Suprapubic skin (tissue), 4 donors: Measurements from ENCODE around the gene PPP1R9A. TPM values are rescaled to one million over a fixed set of nuclear protein-coding genes. Genes with fewer than 3 reads are reported as not detected.

Experiments used
- DNase-seq, 2 donors: peaks; one replicate each; pipeline ENCODE4 v3.0.0-alpha.2; 2019; ENCODE audit warnings: low spot score in 2 of 2
- H3K27ac ChIP-seq: fragments of 200-600 bp; sonication (generic); one replicate; pipeline ENCODE4 v1.5.1; 2019
- H3K27me3 ChIP-seq: fragments of 200-600 bp; sonication (generic); one replicate; pipeline ENCODE4 v1.5.1; 2019
- H3K36me3 ChIP-seq: fragments of 200-600 bp; sonication (generic); one replicate; pipeline ENCODE4 v1.5.1; 2019
- H3K4me1 ChIP-seq: fragments of 200-600 bp; sonication (generic); one replicate; pipeline ENCODE4 v1.5.1; 2019
- H3K4me3 ChIP-seq: fragments of 200-600 bp; sonication (generic); one replicate; pipeline ENCODE4 v1.5.1; 2019; ENCODE audit warnings: mild to moderate bottlenecking
- H3K9me3 ChIP-seq: fragments of 200-600 bp; sonication (generic); one replicate; pipeline ENCODE4 v1.5.1; 2019
- EP300 ChIP-seq: sonication (generic); formaldehyde crosslinking; IDR thresholded peaks from one replicate; pipeline ENCODE4 v1.6.1; 2017; ENCODE audit warnings: antibody characterized with exemption
- POLR2A ChIP-seq, 2 donors: fragments of 450-650 bp; IDR thresholded peaks; one replicate each; pipeline ENCODE4 v1.6.1; 2017; ENCODE audit warnings: antibody characterized with exemption in 2 of 2, mild to moderate bottlenecking in 2 of 2, moderate library complexity in 2 of 2
- POLR2AphosphoS5 ChIP-seq, 3 donors: sonication (generic); formaldehyde crosslinking; IDR thresholded peaks; one replicate each; pipeline ENCODE4 v1.6.1; 2017; ENCODE audit warnings: antibody characterized with exemption in 3 of 3
- WGBS: methylation state at CpG from one replicate; pipeline ENCODE4 v1.1.5; 2018; 5-methylcytosine and 5-hydroxymethylcytosine counted together
- total RNA-seq, 4 donors: library from RNA; depleted of rRNA; stranded (reverse); fragments of >200 nt; gene quantifications; one replicate each; pipeline ENCODE4 v1.1.0, GENCODE V29; 2016
- TF ChIP-seq, protein P1 (sequence below), 2 donors: fragments of 200-600 bp in 1 of 2; fragments of 450-650 bp in 1 of 2; sonication (generic) in 1 of 2; IDR thresholded peaks; one replicate each; pipeline ENCODE4 v1.5.1; 2016 to 2019; ENCODE audit warnings: antibody characterized with exemption in 2 of 2, mild to moderate bottlenecking in 1 of 2, moderate library complexity in 1 of 2

PPP1R9A gene
- total RNA-seq, 4 donors from 2014 or later: 0.49 to 8.6 (median 2.5) TPM

DNA sequence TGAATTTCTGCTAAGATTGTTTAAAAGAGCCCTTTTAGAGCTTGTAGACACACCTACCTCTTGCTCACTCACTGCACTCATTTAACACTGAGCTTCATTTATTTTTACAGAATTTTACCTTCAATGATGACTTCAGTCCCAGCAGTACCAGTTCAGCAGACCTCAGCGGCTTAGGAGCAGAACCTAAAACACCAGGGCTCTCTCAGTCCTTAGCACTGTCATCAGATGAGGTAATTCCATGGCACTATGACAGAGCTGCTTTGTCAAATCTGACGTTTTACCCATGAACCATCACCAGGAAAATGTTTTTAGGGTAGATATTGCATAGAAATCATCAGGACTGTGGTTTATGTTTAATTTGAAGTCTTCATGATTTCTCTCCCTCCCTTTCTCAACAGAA lies 378.7 kb downstream of the PPP1R9A start:
- H3K27me3 ChIP-seq: no peaks in the 10 kb centered on the region
- no peak for DNase-seq
- H3K4me1 ChIP-seq: no peaks in the 10 kb centered on the region
- no peak overlapping the region for H3K4me3 ChIP-seq
- H3K9me3 ChIP-seq: no peaks in the 10 kb centered on the region
- H3K36me3 ChIP-seq: no peaks in the 10 kb centered on the region
- WGBS: 72% methylated on average over 2 of the region's 2 CpGs
- no peak overlapping the region for H3K27ac ChIP-seq
- TF ChIP-seq EP300 (no peak), POLR2AphosphoS5 (IDR thresholded peaks at IDR 0.05) (no peak), POLR2A (IDR thresholded peaks at IDR 0.05) (no peak)
- TF ChIP-seq, protein P1, sequence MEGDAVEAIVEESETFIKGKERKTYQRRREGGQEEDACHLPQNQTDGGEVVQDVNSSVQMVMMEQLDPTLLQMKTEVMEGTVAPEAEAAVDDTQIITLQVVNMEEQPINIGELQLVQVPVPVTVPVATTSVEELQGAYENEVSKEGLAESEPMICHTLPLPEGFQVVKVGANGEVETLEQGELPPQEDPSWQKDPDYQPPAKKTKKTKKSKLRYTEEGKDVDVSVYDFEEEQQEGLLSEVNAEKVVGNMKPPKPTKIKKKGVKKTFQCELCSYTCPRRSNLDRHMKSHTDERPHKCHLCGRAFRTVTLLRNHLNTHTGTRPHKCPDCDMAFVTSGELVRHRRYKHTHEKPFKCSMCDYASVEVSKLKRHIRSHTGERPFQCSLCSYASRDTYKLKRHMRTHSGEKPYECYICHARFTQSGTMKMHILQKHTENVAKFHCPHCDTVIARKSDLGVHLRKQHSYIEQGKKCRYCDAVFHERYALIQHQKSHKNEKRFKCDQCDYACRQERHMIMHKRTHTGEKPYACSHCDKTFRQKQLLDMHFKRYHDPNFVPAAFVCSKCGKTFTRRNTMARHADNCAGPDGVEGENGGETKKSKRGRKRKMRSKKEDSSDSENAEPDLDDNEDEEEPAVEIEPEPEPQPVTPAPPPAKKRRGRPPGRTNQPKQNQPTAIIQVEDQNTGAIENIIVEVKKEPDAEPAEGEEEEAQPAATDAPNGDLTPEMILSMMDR (IDR thresholded peaks at IDR 0.05): no peak

DNA sequence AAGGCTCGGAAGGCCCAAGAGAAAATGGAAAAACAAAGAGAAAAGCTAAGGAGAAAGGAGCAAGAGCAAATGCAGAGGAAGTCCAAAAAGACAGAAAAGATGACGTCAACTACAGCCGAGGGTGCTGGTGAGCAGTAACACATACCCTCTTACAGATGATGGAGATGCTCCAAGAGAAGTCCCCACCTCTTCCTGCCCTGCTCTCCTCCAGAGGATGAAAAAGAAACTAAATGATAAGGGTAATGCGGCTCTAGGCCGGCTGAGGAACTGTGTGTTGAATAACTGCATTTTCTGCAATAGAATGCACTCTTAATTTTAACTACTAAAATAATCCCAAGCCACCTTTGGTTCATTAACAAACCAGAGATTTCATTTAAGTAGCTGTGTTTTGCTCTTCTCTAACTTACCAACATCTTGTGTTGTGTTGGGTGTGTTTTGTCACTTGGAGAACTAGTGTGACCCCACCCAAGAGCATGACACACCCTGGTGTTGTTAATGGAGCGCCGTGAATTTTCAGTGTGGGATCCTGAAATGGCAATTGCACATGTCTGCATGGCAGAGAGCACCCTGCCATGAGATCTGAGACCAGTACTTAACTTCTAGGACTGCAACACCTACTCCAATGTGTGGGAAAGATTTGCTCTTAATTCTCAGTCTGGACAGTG lies 382.9 kb downstream of the PPP1R9A start:
- no peak for TF ChIP-seq EP300
- H3K4me3 ChIP-seq: no peak overlapping the region
- H3K9me3 ChIP-seq: no peaks in the 10 kb centered on the region
- H3K27me3 ChIP-seq: no peaks in the 10 kb centered on the region
- no peaks in the 10 kb centered on the region for H3K4me1 ChIP-seq
- H3K36me3 ChIP-seq: no peaks in the 10 kb centered on the region
- DNase-seq: no peak
- 88% methylated on average over 7 of the region's 7 CpGs for WGBS
- no peak overlapping the region for H3K27ac ChIP-seq

DNA sequence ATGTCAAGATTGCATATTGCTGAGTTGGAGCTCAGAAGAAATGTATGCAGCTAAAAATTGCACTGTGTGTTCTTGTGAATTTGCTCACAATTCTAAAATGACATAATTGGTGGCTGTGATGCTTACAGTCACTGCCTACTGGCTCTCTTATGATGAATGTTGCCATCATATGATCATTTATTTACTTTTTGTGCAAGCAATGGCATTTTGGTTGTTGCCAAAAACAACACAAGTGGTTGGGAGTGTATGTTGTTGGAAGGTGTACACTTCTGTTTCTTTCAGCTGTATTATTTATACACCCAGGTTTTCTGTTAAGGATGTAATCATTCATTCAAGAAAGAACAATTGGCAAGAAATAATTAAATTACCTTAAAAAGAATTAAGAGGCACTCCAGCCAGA lies 388.0 kb downstream of the PPP1R9A start:
- Histone ChIP-seq H3K9me3 (no peaks in the 10 kb centered on the region), H3K27me3 (no peaks in the 10 kb centered on the region), H3K4me3 (no peak overlapping the region), H3K4me1 (no peaks in the 10 kb centered on the region), H3K27ac (no peak overlapping the region), H3K36me3 (no peaks in the 10 kb centered on the region)
- no peak for TF ChIP-seq EP300
- TF ChIP-seq POLR2A (IDR thresholded peaks at IDR 0.05): no peak
- TF ChIP-seq, protein P1 (IDR thresholded peaks at IDR 0.05): no peak
- TF ChIP-seq POLR2AphosphoS5 (IDR thresholded peaks at IDR 0.05): no peak
- no peak for DNase-seq

DNA sequence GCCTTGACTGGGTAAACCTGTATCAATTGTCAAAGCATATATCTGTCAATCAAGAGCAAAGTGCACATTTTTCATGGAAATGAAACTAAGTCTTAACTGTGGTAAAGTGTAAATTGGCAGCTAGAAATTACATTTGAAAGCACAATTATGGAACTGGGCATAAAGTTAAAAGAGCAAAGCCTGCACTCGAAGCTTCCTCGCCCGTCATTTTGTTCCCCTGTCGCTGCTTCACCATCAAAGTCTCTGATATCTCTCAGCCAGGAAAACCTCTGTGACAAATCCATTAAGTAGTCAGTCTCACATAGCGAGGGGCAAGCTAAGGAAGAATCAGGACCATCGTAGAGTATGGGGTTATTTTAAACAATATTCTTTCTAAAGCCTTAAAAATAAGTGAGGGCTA lies 389.1 kb downstream of the PPP1R9A start:
- TF ChIP-seq, protein P1 (IDR thresholded peaks at IDR 0.05): no peak
- TF ChIP-seq POLR2A (IDR thresholded peaks at IDR 0.05): no peak
- no peak for DNase-seq
- Histone ChIP-seq H3K4me3 (no peak overlapping the region), H3K27me3 (no peaks in the 10 kb centered on the region), H3K9me3 (no peaks in the 10 kb centered on the region), H3K27ac (no peak overlapping the region), H3K36me3 (no peaks in the 10 kb centered on the region), H3K4me1 (no peaks in the 10 kb centered on the region)
- 93% methylated on average over 6 of the region's 6 CpGs for WGBS

DNA sequence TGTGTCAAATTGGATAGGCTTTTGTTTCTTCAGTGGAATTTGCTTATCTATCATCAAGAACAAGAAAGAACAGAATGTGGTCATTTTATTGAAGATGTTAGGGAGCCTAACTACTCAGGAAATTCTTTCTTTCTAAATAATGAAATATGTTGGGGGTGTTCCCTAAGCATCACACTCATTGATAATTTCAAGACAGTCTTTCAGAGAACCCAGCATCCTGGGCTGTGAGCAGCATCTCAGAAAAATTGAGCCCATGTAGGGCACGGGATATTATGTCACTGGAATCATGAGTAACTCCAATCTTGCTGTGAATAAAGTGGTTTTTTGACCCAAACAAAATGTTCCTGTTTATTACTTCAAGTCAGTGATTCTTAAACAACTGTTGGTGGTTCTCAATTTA lies 389.6 kb downstream of the PPP1R9A start:
- DNase-seq: no peak
- Histone ChIP-seq H3K36me3 (no peaks in the 10 kb centered on the region), H3K9me3 (no peaks in the 10 kb centered on the region), H3K27ac (no peak overlapping the region), H3K4me3 (no peak overlapping the region), H3K4me1 (no peaks in the 10 kb centered on the region), H3K27me3 (no peaks in the 10 kb centered on the region)
- 91% methylated on average over 1 of the region's 1 CpG for WGBS
- TF ChIP-seq POLR2A (IDR thresholded peaks at IDR 0.05) (no peak), EP300 (no peak), POLR2AphosphoS5 (IDR thresholded peaks at IDR 0.05) (no peak)
- TF ChIP-seq, protein P1 (IDR thresholded peaks at IDR 0.05): no peak

DNA sequence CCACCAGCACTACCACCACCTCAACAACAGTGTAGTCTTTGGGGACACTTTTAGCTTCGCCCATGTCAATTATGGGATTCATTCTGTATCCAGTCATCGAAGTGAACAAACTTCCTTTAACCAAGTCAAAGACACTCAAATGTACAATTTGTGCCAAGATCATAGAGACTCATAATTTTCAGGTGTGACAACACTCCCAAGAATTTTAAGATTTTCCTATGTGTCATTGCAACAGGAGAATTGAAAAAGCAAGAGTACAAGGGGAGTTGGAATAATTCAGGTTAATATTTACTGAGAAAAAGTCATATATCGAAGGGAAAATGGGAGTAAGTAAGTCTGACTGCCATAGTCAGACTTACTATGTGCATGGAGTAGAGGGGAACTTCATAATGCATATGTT lies 390.7 kb downstream of the PPP1R9A start:
- H3K27me3 ChIP-seq: peaks cover 1% of the 10 kb centered on the region
- H3K36me3 ChIP-seq: no peaks in the 10 kb centered on the region
- no peaks in the 10 kb centered on the region for H3K4me1 ChIP-seq
- TF ChIP-seq EP300 (no peak), POLR2AphosphoS5 (IDR thresholded peaks at IDR 0.05) (no peak), POLR2A (IDR thresholded peaks at IDR 0.05) (no peak)
- TF ChIP-seq, protein P1 (IDR thresholded peaks at IDR 0.05): no peak
- no peak overlapping the region for H3K4me3 ChIP-seq
- no peaks in the 10 kb centered on the region for H3K9me3 ChIP-seq
- no peak for DNase-seq
- no peak overlapping the region for H3K27ac ChIP-seq
- 93% methylated on average over 3 of the region's 3 CpGs for WGBS
